Hepatic stellate cell (primary cell): ENCODE data around the gene TULP3.

Experiments
- DNase-seq: peaks from one replicate; pipeline ENCODE4 v3.0.0; 2011; ENCODE audit warnings: low spot score

TULP3 gene

DNA sequence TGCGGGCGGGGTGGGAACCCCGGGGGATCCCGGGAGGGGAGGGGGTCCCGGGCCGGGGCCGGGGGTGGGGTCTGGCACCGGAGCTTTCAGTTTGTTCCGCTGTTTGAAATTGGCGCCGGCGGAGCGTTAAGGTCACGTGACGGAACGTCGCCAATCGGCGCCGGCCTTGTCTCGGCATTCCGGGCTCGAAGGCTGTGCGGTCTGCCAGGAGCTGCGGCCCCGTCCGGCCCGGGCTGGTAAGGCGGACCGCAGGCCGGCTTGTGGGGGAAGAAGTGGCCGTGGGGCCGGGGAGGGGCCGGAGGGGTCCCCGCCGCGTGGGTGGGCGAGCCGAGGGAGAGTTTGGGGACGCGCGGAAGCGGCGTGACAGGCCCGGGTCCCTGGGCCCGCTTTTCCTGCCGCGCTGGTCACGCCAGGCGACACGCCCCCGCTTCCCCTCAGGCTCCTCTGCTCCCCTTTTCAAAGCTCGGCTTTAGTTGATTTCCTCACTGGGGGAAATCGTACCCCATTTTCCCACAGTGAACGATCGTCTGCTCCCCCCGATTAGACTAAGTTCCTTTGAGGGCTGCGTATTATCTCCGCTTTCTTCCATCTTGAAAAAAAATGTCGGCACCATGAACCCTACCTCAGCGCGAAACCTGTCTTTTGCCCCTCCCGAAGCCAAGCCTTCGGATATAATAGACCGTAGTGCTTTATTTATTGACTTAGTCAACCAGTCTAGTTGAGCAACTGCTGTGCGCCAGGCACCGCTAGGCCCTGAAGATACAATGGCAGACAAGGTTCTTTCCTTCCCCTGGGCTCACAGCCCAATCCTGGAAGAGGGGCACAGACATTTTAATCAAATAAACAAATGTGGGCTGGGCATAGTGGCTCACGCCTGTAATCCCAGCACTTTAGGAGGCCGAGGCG is 13.4 kb upstream of the TULP3 start, which contains the start of the genes FOXM1 and RHNO1:
Gene FOXM1, minus strand, starts transcription at position 128 of the 906 bp plus-strand sequence. CDS start 2,696 bp downstream, outside the sequence.
Gene RHNO1, plus strand, starts transcription at position 177 of the 906 bp plus-strand sequence. CDS start 8,144 bp downstream, outside the sequence.
- peak; percentile 96 for DNase-seq

DNA sequence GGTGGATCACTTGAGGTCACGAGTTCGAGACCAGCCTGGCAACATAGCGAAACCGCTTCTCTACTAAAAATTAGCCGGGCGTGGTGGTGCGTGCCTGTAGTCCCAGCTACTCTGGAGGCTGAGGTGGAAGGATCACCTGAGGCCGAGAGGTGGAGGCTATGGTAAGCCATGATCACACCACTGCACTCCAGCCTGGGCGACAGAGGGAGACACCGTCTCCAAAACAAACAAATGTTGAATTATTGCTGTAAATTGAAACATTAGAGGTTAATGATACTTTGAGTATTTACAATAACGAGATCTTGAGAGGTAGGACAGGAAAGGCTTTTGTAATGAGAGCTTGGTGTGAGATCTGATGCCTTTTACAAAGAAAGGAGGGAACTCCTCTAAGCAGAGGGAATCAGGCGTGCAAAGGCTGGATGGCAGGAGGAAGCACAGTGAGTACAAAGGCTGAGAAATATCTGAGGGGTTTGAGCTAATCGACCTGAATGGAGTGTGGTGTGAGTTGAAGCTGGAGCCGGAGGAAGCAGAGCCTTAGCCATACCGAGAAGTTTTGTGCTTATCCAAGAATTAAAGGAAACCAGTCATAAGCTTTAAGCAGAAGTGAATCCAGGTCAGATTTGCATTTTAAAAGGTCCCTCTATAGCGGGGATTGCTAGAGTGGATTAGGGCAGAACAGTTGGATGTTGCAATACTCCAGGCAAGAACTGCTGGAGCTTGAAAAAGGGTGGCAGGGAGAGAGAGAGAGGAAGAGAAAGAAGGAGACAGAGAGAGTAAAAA is 12.5 kb upstream of the TULP3 start:
- DNase-seq, result no peak

DNA sequence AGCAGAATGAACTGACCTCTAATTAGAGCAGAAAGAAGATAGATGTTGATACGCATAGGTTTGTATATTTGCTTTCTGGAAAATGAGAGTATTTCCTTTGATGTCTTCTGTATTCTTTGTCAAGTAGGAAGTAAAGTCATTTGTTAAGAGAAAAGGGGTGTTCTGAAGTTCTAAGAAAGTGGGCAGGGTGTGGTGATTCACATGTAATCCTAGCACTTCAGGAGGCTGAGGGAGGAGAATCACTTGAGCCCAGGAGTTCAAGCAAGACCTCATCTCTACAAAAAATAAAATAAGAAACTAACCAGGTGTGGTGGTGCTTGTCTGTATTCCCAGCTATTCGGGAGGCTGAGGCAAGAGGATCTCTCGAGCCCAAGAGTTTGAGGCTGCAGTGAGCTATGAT is 10.8 kb upstream of the TULP3 start:
- DNase-seq, result no peak

DNA sequence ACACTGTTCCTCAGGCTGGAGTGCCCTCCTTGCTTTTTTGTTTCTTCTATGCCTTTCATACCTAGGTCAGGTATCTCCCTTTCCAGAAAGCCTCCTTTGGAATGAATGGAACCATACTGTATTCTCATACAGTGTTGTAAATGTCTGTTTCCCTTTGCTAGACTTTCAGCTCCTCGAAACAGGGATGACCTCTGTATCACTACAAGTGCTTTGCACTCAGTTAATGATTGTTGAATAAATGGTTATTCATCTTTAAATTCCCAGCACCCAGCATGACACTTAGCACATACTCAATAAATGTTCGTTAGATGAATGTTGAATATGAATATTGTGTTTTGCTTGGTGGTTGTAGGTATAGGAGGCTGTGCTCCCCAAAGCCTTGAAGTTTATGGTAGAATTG is 5.9 kb upstream of the TULP3 start:
- no peak for DNase-seq

DNA sequence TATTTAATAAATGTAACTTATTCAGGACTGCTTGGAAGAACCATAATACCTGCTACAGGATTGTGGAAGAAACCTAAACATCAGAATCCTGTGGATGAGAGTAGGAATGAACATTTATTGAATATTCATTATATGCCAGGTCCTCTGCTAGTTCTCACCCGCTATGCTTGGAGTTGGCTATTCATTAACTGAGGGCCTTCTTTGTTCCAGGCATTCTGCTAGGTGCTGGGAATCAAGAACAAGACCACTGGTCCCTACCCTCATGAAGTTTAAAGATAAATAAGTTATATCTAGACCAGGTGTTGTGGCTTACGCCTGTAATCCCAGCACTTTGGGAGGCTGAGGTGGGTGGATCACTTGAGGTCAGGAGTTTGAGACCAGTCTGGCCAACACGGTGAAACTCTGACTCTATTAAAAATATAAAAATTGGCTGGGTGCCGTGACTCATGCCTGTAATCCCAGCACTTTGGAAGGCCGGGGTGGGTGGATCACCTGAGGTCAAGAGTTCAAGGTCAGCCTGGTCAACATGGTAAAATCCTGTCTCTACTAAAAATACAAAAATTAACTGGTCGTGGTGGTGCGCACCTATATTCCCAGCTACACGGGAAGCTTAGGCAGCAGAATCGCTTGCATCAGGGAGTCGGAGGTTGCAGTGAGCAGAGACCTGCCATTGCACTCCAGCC is 3.8 kb upstream of the TULP3 start:
- no peak for DNase-seq

DNA sequence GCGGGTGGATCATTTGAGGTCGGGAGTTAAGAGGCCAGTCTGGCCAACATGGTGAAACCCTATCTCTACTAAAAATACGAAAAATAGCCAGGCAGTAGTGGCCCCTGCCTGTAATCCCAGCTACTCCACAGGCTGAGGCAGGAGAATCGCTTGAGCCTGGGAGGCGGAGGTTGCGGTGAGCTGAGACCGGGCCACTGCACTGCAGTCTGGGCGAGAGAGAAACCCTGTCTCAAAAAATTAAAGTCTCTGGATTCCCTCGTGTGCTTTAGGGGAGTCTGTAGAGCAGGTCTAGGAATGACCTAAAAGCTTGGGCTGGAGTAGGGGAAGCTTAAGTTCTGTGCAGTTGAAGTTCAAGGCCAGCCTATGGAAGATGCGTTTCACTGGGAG is 697 bp upstream of the TULP3 start:
- no peak for DNase-seq

DNA sequence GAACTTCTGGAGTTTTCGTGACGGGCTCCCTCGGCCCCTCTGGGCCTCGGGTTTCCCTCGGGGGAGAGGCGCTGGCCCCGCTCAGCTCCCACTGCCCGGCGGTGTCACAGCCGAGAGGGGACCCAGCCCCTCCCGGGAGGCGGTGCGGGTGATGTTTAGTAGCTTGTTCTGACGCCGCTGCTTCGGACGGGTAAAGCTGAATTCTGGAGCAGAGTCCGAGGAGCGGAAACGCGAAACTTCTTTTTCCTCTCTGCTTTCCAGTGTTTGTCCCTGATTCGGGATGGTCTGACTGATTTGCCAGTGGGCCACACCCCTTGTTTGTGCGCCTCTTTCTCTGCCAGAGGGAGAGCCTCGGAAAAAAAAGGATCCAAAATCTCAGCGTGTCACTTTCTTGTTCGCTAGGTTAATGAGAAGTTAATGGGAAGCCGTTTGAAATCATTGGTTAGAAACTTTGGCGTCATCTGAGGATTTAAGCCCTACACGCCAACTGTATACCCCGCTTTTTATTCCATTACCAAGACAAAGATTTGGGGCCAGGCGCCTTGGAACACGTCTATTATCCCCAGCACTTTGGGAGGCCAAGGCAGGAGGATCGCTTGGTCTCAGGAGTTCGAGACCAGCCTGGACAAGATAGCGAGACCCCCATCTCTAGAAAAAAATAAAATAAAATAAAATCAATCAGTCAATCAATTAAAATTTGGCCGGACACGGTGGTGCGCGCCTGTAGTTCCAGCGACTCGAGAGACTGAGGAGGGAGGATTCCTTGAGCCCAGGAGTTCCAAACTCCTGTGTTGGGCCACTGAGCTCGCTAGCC is 756 bp downstream of the TULP3 start:
- DNase-seq, result peak; percentile 52

DNA sequence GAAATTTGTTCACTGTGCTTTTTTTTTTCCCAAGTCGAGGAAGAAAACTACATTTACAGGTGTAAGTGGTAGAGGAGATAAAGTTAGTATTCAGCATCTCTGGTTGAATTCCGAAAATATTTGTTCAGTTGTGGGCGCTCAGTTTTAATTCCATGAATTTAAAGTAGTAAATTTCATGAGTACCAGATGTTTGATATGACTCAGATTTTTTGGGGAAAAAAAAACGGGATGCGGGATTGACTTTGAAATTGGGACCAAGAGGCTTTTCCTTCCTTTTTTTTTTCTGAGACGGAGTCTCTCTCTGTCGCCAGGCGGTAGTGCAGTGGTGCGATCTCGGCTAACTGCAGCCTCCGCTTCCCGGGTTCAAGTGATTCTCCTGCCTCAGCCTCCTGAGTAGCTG is 1.6 kb downstream of the TULP3 start:
- no peak for DNase-seq

DNA sequence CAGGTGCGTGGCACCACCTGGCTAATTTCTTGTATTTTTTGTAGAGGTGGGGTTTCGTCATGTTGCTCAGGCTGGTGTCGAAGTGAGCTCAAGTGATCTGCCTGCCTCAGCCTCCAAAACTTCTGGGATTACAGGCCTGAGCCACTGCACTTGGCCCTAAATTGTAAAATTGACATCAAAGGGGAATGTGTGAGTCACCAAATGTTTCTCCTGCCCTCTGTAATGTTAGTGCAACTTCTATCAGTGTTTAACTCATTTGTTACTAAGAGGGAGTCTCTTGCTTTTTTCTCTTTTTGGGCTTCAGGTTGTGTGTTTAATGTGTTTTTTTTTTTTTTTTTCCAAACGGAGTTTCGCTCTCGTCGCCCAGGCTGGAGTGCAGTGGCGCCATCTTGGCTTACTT is 2.3 kb downstream of the TULP3 start:
- DNase-seq, result peak; percentile 40

DNA sequence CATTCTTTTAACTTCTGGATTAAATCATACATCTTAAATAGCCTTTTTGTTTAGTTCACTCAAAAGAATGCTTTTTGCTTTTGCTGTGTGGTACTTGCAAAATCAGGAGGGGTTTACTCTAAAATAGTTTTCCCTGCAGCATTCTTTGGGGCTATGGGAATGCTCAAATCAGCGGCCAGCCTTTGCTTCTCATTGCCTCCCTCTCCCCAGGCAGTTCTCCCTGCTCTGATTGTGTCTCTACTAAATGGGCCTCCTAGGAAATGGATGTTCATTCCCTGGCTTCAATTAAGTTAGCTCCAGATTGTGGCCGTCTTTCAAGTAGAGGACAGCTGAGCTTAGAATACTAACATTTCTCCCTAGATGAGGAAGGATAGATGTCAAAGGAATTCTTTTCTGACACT is 4.4 kb downstream of the TULP3 start:
- no peak for DNase-seq

DNA sequence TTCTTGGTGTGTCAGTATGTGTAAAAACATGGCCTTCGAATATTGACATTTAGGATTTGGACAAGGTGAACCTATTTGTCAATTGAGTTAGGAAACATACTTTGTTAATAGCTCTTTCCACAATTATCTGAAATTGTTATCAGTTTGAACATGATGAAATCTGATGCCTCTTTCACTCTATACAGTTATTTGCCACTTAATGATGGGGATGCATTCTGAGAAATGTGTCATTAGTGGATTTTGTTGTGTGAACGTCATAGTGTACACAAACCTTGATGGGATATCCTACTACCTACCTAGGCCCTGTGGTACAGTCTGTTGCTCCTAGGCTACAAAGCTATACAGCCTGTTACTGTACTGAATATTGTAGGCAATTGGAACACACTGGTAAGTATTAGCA is 4.8 kb downstream of the TULP3 start:
- DNase-seq, result no peak

DNA sequence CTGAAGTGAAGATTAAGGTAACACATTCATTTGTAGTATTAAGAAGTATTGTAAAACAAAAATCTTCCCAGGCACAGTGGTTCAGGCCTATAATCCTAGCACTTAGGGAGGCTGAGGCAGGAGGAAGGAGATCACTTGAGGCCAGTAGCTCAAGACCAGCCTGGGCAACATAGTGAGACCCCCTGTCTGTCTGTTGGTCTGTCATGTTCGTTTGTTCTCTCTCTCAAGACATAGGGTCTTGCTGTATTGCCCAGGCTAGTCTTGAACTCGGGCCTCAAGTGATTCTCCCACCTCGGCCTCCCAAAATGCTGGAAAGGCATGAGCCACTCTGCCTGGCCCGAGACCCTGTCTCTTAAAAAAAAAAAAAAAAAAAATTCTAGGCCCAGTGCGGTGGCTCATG is 6.7 kb downstream of the TULP3 start:
- no peak for DNase-seq

DNA sequence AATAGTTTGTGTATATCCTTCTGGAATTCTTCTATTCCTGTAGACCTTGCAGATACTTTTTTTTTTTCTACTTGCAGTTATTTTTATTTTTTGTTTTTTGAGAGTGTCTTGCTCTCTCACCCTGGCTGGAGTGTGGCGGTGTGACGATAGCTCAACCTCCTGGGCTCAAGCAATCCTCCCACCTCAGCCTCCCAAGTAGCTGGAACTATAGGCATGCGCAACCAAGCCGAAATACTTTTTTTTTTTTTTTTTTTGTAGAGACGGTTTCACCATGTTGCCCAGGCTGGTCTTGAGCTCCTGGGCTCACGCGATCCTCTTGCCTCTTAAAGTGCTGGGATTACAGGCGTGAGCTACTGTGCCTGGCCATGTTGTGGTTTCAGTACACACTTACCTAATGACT is 10.0 kb downstream of the TULP3 start:
- DNase-seq, result no peak

DNA sequence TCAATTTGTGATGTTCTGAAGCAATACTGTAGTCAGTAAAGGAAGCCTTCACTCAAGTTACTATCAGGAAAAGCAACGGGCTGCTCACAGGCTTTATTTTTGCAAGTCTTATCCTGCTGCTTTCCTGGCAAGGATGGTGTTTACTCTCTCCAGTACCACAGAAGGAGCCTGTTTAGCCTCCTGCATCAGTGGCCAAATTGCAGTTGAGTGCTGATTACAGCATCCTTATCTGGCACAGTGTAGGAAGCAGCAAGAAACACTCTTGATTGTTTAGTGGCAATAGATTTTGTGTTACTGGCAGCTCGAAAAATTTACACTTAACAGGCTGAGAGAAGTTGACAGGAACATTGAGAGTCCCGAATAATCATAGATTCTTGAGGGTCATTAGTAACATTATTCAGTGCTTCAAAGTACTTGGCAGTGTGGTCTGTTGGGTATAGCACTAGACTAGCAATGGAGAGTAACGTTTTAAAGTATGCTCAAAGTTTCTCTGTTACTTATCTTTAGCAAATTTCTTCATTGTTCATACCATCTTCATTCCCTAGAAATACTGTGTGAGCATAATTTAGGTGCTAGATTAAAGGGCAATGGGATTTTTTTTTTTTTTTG is 11.7 kb downstream of the TULP3 start:
- no peak for DNase-seq

DNA sequence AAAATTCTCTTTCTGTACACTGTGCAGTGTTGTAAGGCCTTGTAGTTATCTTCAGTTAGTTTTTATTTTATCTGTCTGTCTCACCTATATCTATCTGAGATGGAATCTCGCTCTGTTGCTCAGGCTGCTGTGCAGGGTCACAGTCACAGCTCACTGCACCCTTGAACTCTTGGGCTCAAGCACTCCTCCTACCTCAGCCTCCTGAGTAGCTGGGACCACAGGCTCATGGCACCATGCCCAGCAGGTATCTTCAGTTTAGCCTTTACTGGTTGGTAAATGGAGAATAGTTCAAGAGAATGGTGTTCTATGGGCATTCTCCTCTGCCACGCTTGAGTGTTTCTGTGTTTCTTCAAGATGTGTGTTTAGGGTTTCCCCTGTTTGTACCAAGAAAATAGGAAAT is 13.6 kb downstream of the TULP3 start:
- no peak for DNase-seq

DNA sequence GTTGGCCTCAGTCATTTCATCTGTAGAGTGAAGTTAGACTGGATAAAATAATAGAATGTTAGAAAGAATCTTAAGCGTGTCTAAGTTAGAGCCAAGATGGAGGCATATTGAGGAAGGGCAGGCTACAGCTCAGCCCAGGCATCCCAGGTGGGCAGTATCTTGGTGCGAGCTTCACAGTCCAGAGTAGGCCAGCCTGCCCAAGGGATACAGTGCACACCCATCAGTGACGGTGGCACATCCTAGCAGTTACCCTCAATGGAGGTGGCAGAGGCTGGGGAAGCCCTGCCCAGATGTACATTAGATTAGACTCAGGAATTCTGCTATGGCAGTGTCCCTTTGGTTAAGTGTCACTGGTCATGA is 21.5 kb downstream of the TULP3 start:
- no peak for DNase-seq

DNA sequence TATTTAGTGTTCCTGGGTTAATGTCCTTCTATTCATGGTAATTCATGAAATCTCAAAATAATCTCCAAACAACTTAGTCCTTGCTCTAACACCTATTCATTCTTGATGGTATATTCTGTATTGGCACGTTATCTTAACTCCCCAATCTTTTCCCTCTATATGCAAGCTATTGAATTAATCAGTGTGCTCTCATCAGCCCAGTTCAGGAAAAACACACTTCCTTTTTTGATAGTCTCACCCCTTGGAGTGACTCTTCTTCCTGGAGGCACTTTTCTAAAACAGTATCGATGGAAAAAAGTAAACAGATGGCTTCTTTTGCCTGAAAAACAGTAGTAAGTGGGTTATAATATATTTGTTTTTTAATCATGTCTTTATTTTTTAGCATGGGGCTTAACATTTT is 28.6 kb downstream of the TULP3 start:
- no peak for DNase-seq

DNA sequence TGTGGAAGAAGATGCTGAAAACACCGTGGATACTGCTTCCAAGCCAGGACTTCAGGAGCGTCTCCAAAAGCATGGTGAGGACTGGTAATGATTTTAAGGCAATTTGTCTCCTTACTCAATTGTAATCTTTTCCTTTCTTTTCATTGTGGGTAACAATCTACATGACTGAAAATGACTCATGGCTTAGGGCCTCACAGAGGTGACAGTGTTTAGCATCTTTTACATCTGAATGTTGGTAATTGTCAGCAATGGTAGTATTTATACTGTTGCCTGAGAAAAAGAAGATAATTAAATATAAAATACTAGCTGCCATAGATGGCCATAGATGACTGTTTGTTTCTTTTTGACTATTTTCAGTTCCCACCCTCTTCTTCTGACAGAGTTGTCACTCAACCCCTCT is 31.6 kb downstream of the TULP3 start:
- DNase-seq, result no peak

DNA sequence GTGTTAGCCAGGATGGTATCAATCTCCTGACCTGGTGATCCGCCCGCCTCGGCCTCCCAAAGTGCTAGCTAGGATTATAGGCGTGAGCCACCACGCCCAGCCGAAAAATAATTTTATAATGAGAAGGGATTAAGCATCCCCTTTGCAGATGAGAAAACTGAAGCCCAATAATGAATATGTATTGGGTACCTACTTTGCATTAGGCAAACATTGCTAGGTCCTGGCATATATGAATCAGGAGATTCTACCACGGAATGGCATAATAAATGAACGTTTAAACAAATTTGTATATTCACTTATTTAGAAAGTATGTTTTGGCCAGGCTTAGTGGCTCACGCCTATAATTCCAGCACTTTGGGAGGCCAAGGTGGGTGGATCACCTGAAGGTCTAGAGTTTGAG is 32.4 kb downstream of the TULP3 start:
- DNase-seq, result no peak

DNA sequence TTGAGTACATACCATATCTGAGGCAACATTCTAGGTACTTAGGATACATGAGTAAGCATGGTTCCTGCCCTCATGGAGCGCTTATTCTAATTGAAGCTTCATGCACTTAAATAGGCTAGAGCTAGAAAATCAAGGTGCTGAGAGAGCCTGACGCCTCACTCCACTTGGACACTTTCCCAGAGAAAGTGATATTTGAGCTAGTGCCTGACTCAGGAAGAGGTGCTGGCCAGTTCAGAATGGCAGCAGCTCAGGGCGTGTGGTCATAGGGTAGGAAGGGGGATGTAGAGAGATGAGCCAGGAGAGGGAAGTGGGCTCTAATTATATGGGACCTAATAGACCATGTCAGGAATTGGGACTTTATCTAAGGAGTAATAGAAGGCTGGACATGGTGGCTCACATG is 33.3 kb downstream of the TULP3 start:
- DNase-seq, result no peak

DNA sequence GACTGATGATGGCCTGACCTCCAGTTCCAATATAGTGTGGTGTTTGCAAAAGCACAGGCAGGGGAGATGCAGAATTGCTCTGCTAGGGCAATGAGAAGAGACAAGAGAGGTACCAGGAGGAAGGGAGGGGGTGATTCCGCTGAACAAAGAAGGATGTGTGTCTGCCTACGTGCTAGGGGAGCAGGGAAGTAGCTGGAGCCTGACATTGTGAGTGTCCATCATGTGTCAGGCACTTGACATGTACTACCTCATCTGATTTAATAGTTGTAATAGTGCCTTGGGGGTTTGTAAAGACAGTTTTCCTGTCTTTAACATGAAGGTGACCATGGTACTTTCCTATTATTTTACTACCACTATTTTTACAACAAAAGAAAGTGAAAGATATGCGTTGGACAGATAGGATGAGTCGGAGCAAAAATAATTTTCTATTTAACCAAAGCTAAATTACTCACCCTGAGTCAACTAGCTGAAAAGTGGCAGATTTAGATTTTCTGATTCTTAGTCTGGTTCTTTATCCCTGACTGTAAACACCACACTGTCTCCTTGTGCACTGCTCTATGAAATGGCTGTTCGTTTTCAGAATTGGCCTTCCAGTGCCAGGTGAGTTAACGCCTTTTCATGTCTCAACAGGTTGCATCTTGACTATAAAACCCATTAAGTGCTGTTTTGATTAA is 34.8 kb downstream of the TULP3 start:
- DNase-seq, result no peak
